ENCODE data around the gene RPS14. TPM values are rescaled to one million over a fixed set of nuclear protein-coding genes. Genes with fewer than 3 reads are reported as not detected.

RPS14 gene
- total and polyA plus RNA-seq, 10 of the 15 experiments (the other 5 are each of a cell fraction or from before 2014, with no cell fraction given) = 2,295 to 4,047 (median 2,787) TPM

DNA sequence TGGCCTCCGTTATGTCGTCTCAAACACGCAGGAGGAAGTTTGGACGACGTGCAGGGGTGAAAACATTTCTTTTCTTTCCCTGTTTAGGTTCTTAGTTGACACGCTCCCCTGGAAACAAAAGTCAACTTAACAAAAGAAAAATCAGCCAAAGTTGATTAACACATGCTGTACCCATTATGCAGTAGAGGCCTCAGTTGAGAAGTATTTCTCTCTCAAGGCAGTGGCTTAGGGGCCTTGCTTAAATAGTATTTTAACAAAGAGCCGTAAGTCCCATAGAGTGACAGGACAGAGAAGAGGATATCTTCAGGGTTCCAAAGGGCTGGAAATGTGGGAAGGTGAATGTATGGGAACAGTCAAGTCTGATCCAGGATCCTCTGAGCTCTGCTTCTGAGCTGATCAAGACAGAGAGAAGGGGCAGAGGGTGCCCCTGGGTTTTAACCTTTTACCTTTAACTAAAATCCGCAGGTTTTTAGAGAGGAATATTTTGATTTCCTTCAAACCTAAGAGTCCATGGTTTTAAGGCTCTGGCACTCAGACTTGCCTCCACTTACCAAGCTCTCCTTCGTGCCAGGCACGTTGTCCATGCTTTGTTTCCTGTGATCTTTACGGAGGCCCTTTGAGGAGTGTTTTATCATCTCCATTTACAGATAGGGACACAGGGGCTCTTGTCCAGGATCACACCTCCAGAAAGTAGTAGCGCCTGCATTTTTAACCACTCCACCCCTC is 36.2 kb downstream of the RPS14 start (continued):
- TF ChIP-seq, protein P1, sequence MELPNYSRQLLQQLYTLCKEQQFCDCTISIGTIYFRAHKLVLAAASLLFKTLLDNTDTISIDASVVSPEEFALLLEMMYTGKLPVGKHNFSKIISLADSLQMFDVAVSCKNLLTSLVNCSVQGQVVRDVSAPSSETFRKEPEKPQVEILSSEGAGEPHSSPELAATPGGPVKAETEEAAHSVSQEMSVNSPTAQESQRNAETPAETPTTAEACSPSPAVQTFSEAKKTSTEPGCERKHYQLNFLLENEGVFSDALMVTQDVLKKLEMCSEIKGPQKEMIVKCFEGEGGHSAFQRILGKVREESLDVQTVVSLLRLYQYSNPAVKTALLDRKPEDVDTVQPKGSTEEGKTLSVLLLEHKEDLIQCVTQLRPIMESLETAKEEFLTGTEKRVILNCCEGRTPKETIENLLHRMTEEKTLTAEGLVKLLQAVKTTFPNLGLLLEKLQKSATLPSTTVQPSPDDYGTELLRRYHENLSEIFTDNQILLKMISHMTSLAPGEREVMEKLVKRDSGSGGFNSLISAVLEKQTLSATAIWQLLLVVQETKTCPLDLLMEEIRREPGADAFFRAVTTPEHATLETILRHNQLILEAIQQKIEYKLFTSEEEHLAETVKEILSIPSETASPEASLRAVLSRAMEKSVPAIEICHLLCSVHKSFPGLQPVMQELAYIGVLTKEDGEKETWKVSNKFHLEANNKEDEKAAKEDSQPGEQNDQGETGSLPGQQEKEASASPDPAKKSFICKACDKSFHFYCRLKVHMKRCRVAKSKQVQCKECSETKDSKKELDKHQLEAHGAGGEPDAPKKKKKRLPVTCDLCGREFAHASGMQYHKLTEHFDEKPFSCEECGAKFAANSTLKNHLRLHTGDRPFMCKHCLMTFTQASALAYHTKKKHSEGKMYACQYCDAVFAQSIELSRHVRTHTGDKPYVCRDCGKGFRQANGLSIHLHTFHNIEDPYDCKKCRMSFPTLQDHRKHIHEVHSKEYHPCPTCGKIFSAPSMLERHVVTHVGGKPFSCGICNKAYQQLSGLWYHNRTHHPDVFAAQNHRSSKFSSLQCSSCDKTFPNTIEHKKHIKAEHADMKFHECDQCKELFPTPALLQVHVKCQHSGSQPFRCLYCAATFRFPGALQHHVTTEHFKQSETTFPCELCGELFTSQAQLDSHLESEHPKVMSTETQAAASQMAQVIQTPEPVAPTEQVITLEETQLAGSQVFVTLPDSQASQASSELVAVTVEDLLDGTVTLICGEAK (IDR thresholded peaks at IDR 0.05; ENCODE audit: borderline replicate concordance) = 0 out of 2 replicates have a peak, but pooled peaks have one; percentile 16
- TF ChIP-seq ZBTB11 (CRISPR knock-in tag; IDR thresholded peaks at IDR 0.05) (no peak), MTA2 (IDR thresholded peaks at IDR 0.05; ENCODE audit: low read depth) (no peak; the same call in 1 of the 2 replicates), BRCA1 (IDR thresholded peaks at IDR 0.05; ENCODE audit: low read depth, low read length) (no peak), CBX5 (IDR thresholded peaks at IDR 0.05; ENCODE audit: low read depth) (no peak), EGR1 (IDR thresholded peaks at IDR 0.05; ENCODE audit: borderline replicate concordance in 1 of 2, low read depth in 2 of 2, low read length in 2 of 2) (no peak), SUZ12 (IDR thresholded peaks at IDR 0.05; ENCODE audit: unreplicated experiment) (no peak), JUND (IDR thresholded peaks at IDR 0.05; ENCODE audit: low read depth, low read length) (no peak), ATF7 (IDR thresholded peaks at IDR 0.05; ENCODE audit: low read depth) (no peak), HSF1 (IDR thresholded peaks at IDR 0.05; ENCODE audit: low read depth, low read length) (no peak), CHD2 (IDR thresholded peaks at IDR 0.05; ENCODE audit: borderline replicate concordance, low read depth, low read length) (no peak), TAF1 (IDR thresholded peaks at IDR 0.05; ENCODE audit: borderline replicate concordance, low read depth, low read length) (no peak), GATAD2B (conservative IDR thresholded peaks at IDR 0.05; ENCODE audit: low read depth) (no peak; the same call in 1 of the 2 replicates), TARDBP (IDR thresholded peaks at IDR 0.05; ENCODE audit: borderline replicate concordance) (no peak)
- TF ChIP-seq, protein P2, sequence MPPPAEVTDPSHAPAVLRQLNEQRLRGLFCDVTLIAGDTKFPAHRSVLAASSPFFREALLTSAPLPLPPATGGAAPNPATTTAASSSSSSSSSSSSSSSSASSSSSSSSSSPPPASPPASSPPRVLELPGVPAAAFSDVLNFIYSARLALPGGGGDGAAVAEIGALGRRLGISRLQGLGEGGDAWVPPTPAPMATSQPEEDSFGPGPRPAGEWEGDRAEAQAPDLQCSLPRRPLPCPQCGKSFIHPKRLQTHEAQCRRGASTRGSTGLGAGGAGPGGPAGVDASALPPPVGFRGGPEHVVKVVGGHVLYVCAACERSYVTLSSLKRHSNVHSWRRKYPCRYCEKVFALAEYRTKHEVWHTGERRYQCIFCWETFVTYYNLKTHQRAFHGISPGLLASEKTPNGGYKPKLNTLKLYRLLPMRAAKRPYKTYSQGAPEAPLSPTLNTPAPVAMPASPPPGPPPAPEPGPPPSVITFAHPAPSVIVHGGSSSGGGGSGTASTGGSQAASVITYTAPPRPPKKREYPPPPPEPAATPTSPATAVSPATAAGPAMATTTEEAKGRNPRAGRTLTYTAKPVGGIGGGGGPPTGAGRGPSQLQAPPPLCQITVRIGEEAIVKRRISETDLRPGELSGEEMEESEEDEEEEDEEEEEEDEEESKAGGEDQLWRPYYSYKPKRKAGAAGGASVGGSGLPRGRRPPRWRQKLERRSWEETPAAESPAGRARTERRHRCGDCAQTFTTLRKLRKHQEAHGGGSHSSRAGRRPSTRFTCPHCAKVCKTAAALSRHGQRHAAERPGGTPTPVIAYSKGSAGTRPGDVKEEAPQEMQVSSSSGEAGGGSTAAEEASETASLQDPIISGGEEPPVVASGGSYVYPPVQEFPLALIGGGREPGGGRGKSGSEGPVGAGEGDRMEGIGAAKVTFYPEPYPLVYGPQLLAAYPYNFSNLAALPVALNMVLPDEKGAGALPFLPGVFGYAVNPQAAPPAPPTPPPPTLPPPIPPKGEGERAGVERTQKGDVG (CRISPR knock-in tag; IDR thresholded peaks at IDR 0.05) = peak; percentile 20; the same call in 1 of the 2 replicates

All from GM12878 (cell line).